SU-DHL-6 (cell line): ENCODE results near the gene NKAPD1.

Experiments
- EZH2phosphoT487 ChIP-seq: fragments of 200-600 bp; sonication (generic), shearing (Covaris generic); conservative IDR thresholded peaks from 2 replicates; pipeline ENCODE4 v1.6.1; 2018; ENCODE audit warnings: mild to moderate bottlenecking, antibody characterized with exemption, low read length, moderate library complexity, mixed read lengths
- TF ChIP-seq, protein P1 (sequence below): fragments of 200-600 bp; sonication (generic); IDR thresholded peaks from one replicate; pipeline ENCODE4 v1.5.1; 2017; ENCODE audit warnings: antibody characterized with exemption, mild to moderate bottlenecking, low read length, moderate library complexity; ENCODE audit not compliant: insufficient read depth, poor library complexity, severe bottlenecking

DNA sequence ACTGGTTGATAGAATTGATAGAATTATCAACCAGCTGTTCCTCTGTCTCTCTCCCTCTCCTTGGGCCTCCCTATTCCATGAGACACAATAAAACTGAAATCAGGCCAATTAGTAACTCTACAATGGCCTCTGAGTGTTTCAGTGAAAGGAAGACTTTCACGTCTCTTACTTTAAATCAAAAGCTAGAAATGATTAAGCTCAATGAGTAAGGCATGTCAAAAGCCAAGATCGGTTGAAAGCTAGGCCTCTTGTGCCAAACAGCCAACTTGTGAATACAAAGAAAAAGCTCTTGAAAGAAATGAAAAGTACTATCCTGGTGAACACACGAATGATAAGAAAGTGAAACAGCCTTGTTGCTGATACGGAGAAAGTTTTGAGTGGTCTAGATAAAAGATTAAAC, 16.9 kb upstream of the NKAPD1 start:
- TF ChIP-seq, protein P1, sequence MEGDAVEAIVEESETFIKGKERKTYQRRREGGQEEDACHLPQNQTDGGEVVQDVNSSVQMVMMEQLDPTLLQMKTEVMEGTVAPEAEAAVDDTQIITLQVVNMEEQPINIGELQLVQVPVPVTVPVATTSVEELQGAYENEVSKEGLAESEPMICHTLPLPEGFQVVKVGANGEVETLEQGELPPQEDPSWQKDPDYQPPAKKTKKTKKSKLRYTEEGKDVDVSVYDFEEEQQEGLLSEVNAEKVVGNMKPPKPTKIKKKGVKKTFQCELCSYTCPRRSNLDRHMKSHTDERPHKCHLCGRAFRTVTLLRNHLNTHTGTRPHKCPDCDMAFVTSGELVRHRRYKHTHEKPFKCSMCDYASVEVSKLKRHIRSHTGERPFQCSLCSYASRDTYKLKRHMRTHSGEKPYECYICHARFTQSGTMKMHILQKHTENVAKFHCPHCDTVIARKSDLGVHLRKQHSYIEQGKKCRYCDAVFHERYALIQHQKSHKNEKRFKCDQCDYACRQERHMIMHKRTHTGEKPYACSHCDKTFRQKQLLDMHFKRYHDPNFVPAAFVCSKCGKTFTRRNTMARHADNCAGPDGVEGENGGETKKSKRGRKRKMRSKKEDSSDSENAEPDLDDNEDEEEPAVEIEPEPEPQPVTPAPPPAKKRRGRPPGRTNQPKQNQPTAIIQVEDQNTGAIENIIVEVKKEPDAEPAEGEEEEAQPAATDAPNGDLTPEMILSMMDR = no peak
- TF ChIP-seq EZH2phosphoT487 = no peak
